Measurements from ENCODE around the gene HNRNPF. TPM values are rescaled to one million over a fixed set of nuclear protein-coding genes. Genes with fewer than 3 reads are reported as not detected.

HNRNPF gene
- total and polyA plus RNA-seq, 2 experiments from 2014 or later = 106 to 172 TPM

DNA sequence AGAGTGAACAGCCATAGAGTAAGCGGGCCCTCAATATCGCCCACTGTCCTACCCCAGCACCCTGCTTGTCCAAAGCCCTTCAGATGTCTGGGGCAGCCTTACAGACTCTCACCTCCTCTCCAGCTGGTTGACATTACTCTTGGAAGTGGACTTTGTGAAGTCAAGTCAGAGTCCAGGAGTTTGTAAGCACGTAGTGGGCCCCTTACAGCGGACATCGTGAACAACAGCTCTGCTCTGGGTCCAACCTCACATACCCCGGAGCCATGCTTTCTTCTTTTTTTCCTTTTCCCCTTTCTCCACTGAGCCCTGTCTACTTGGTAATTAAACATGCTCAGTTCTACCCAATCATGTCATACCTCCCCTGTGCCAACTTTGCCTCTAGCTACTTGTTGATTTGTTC lies 17.5 kb downstream of the HNRNPF start:
- WGBS, 2 experiments (ENCODE audit: low coverage in 1 of 2, low lambda C conversion rate in 2 of 2, missing lambda C conversion rate in 2 of 2) = 96 to 98% methylated on average over 5 to 6 of the region's 6 CpGs

GRCh38 chr10:43390759-43391158 lies 18.2 kb downstream of the HNRNPF start:
- TF ChIP-seq EZH2phosphoT487 (IDR thresholded peaks at IDR 0.05; ENCODE audit: insufficient read depth, low read depth) (no peak), EZH2 (IDR thresholded peaks at IDR 0.05; ENCODE audit: insufficient read depth, poor library complexity, severe bottlenecking) (no peak)
- Histone ChIP-seq H3F3A (ENCODE audit: insufficient read depth) (peaks cover 49% of the 10 kb centered on the region), H3K4me1 (ENCODE audit: insufficient read depth) (peaks cover 7% of the 10 kb centered on the region; the same call in 1 of the 2 replicates), H3K27me3 (replicated peaks; ENCODE audit: insufficient read depth) (no peaks in the 10 kb centered on the region), H3K9me2 (ENCODE audit: insufficient read depth) (no peaks in the 10 kb centered on the region), H3K79me2 (ENCODE audit: insufficient read depth) (peaks cover 82% of the 10 kb centered on the region), H3K36me3 (ENCODE audit: low read depth) (peaks cover 73% of the 10 kb centered on the region), H3K9ac (no peak overlapping the region), H3K4me2 (ENCODE audit: unreplicated experiment) (no peak overlapping the region), H2AFZ (no peak overlapping the region), H3K9me3 (ENCODE audit: low read depth) (no peaks in the 10 kb centered on the region), H4K20me1 (ENCODE audit: insufficient read depth) (0 out of 2 replicates have a peak, but pooled peaks cover 3% of the 10 kb centered on the region), H3K4me3 (no peak overlapping the region), H3K27ac (peak overlapping the region; percentile 40)
- in situ Hi-C loops (cut with MboI) = no loop called here
- peak; percentile 78 for DNase-seq
- 65 to 67% methylated on average over 7 of the region's 7 CpGs for WGBS, 2 experiments (ENCODE audit: low coverage in 1 of 2, low lambda C conversion rate in 2 of 2, missing lambda C conversion rate in 2 of 2)

More for the DNA sequence above, 17.5 kb downstream of the HNRNPF start:
- Histone ChIP-seq H3F3A (ENCODE audit: insufficient read depth) (peaks cover 42% of the 10 kb centered on the region), H3K36me3 (ENCODE audit: low read depth) (peaks cover 66% of the 10 kb centered on the region), H3K27me3 (replicated peaks; ENCODE audit: insufficient read depth) (no peaks in the 10 kb centered on the region), H3K9ac (no peak overlapping the region), H4K20me1 (ENCODE audit: insufficient read depth) (no peaks in the 10 kb centered on the region), H3K9me2 (ENCODE audit: insufficient read depth) (no peaks in the 10 kb centered on the region), H3K4me2 (ENCODE audit: unreplicated experiment) (no peak overlapping the region), H3K27ac (0 out of 2 replicates have a peak overlapping the region, but pooled peaks have one; percentile 40), H3K4me3 (no peak overlapping the region), H3K4me1 (ENCODE audit: insufficient read depth) (peaks cover 11% of the 10 kb centered on the region; the same call in 1 of the 2 replicates), H3K9me3 (ENCODE audit: low read depth) (no peaks in the 10 kb centered on the region), H3K79me2 (ENCODE audit: insufficient read depth) (peaks cover 89% of the 10 kb centered on the region), H2AFZ (no peak overlapping the region)
- DNase-seq = no peak
- in situ Hi-C loops (cut with MboI) = no loop called here
- TF ChIP-seq EZH2 (IDR thresholded peaks at IDR 0.05; ENCODE audit: insufficient read depth, poor library complexity, severe bottlenecking) = no peak
- no peak for TF ChIP-seq EZH2phosphoT487 (IDR thresholded peaks at IDR 0.05; ENCODE audit: insufficient read depth, low read depth)

DNA sequence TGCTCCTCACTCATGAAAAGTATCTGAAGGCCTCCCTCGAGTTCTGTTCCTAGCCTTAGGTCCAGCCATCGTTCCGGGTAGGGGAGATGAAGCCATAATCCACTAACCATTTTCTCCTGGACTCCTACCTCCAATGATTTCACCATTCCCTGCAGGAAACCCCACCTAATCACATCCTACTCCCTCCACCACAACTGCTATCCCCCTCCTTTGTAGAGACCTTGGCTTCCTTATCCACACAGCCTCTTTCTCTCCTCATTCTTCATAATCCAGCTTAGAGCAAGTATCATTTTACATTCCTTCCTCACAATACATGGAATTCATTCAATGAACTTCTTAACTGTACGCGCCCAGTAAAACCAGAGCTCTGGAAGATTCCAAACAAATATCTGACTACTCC lies 18.7 kb downstream of the HNRNPF start:
- H3K36me3 ChIP-seq (ENCODE audit: low read depth) = peaks cover 78% of the 10 kb centered on the region
- H3K4me3 ChIP-seq = no peak overlapping the region
- no peak overlapping the region for H3K9ac ChIP-seq
- 0 out of 2 replicates have a peak, but pooled peaks cover 3% of the 10 kb centered on the region for H4K20me1 ChIP-seq (ENCODE audit: insufficient read depth)
- no peak for DNase-seq
- H3K4me1 ChIP-seq (ENCODE audit: insufficient read depth) = peaks cover 2% of the 10 kb centered on the region; the same call in 1 of the 2 replicates
- H3K27ac ChIP-seq = no peak overlapping the region
- peaks cover 51% of the 10 kb centered on the region for H3F3A ChIP-seq (ENCODE audit: insufficient read depth)
- H3K4me2 ChIP-seq (ENCODE audit: unreplicated experiment) = no peak overlapping the region
- 86 to 91% methylated on average over 5 of the region's 5 CpGs for WGBS, 2 experiments (ENCODE audit: low coverage in 1 of 2, low lambda C conversion rate in 2 of 2, missing lambda C conversion rate in 2 of 2)
- TF ChIP-seq EZH2phosphoT487 (IDR thresholded peaks at IDR 0.05; ENCODE audit: insufficient read depth, low read depth) (no peak), EZH2 (IDR thresholded peaks at IDR 0.05; ENCODE audit: insufficient read depth, poor library complexity, severe bottlenecking) (no peak)
- no peaks in the 10 kb centered on the region for H3K27me3 ChIP-seq (replicated peaks; ENCODE audit: insufficient read depth)
- H3K9me3 ChIP-seq (ENCODE audit: low read depth) = no peaks in the 10 kb centered on the region
- no peaks in the 10 kb centered on the region for H3K9me2 ChIP-seq (ENCODE audit: insufficient read depth)
- in situ Hi-C loops (cut with MboI) = no loop called here
- H2AFZ ChIP-seq = no peak overlapping the region
- H3K79me2 ChIP-seq (ENCODE audit: insufficient read depth) = peaks cover 78% of the 10 kb centered on the region

DNA sequence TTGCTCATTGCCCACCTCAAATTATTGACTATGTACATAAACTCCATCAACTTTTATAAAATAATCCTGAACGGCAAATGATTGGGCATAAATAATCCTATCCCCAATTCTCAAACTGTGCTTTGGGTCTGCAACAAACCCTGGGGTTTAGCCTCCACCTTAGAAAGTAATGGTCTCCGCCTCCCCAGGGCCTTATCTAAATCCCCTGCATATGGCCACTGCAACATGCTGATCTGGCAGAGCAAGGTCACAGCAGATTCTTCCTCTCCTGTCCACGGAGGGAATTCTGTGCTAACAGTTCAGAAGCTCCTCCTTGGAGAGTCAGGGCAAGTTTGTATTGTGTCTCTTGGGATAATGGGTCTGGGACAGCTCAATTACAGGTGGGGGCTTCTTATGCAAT lies 19.1 kb downstream of the HNRNPF start:
- H3K36me3 ChIP-seq (ENCODE audit: low read depth) = peaks cover 82% of the 10 kb centered on the region
- H4K20me1 ChIP-seq (ENCODE audit: insufficient read depth) = 0 out of 2 replicates have a peak, but pooled peaks cover 3% of the 10 kb centered on the region
- H3K27ac ChIP-seq = no peak overlapping the region
- TF ChIP-seq EZH2 (IDR thresholded peaks at IDR 0.05; ENCODE audit: insufficient read depth, poor library complexity, severe bottlenecking) (no peak), EZH2phosphoT487 (IDR thresholded peaks at IDR 0.05; ENCODE audit: insufficient read depth, low read depth) (no peak)
- H3K9me3 ChIP-seq (ENCODE audit: low read depth) = no peaks in the 10 kb centered on the region
- peaks cover 51% of the 10 kb centered on the region for H3F3A ChIP-seq (ENCODE audit: insufficient read depth)
- H3K4me1 ChIP-seq (ENCODE audit: insufficient read depth) = no peaks in the 10 kb centered on the region
- no peaks in the 10 kb centered on the region for H3K9me2 ChIP-seq (ENCODE audit: insufficient read depth)
- no peak overlapping the region for H2AFZ ChIP-seq
- peak; percentile 0 for DNase-seq
- no peak overlapping the region for H3K9ac ChIP-seq
- in situ Hi-C loops (cut with MboI) = no loop called here
- H3K27me3 ChIP-seq (replicated peaks; ENCODE audit: insufficient read depth) = no peaks in the 10 kb centered on the region
- 65 to 71% methylated on average over 3 of the region's 3 CpGs for WGBS, 2 experiments (ENCODE audit: low coverage in 1 of 2, low lambda C conversion rate in 2 of 2, missing lambda C conversion rate in 2 of 2)
- peaks cover 73% of the 10 kb centered on the region for H3K79me2 ChIP-seq (ENCODE audit: insufficient read depth)
- no peak overlapping the region for H3K4me2 ChIP-seq (ENCODE audit: unreplicated experiment)
- H3K4me3 ChIP-seq = no peak overlapping the region
